HG02884 (cell line): ENCODE data around the gene SYNCRIP.
A peak's percentile ranks its signal among the peaks of the same experiment; 100 is the strongest.
"Not testable (repeated sequence)": the region's sequence is repeated elsewhere in the genome, so short reads cannot be mapped to it uniquely, and the experiment has no call there.

Experiments
- ATAC-seq: cut with Tn5 transposase; IDR thresholded peaks from one replicate; pipeline ENCODE4 v1.9.1; 2021; ENCODE audit warnings: mild to moderate bottlenecking, moderate library complexity; ENCODE audit not compliant: unreplicated experiment

SYNCRIP gene

GRCh38 chr6:85600713-85601313 is 41.9 kb downstream of the SYNCRIP start:
- ATAC-seq: no peak

- ATAC-seq: peak; percentile 7
Measured at GRCh38 chr6:85594197-85594930, 48.3 kb downstream of the SYNCRIP start.

- peak; percentile 85 for ATAC-seq
Measured at GRCh38 chr6:85593438-85594196, 49.1 kb downstream of the SYNCRIP start, which contains the start of gene SNX14. Gene SNX14 (minus strand): TSS chr6:85593858. CDS start chr6:85593718, 140 bp downstream.

GRCh38 chr6:85592033-85592432 is 50.7 kb downstream of the SYNCRIP start:
- no peak for ATAC-seq

- no peak for ATAC-seq
Measured at GRCh38 chr6:85591207-85591606, 51.5 kb downstream of the SYNCRIP start.

- no peak for ATAC-seq
Measured at GRCh38 chr6:85585741-85586140, 56.9 kb downstream of the SYNCRIP start.

GRCh38 chr6:85582832-85583231 is 59.9 kb downstream of the SYNCRIP start:
- not testable (repeated sequence) for ATAC-seq

GRCh38 chr6:85581572-85581971 is 61.1 kb downstream of the SYNCRIP start:
- ATAC-seq: no peak

- peak; percentile 94 for ATAC-seq
Measured at GRCh38 chr6:85580878-85581267, 61.8 kb downstream of the SYNCRIP start.

- no peak for ATAC-seq
Measured at GRCh38 chr6:85580118-85580877, 62.4 kb downstream of the SYNCRIP start.

- ATAC-seq: no peak
Measured at GRCh38 chr6:85579581-85579980, 63.1 kb downstream of the SYNCRIP start.

GRCh38 chr6:85576476-85576875 is 66.2 kb downstream of the SYNCRIP start:
- ATAC-seq: no peak

- ATAC-seq: no peak
Measured at GRCh38 chr6:85574932-85575598, 67.6 kb downstream of the SYNCRIP start.

GRCh38 chr6:85569323-85569722 is 73.4 kb downstream of the SYNCRIP start:
- no peak for ATAC-seq

- no peak for ATAC-seq
Measured at GRCh38 chr6:85568411-85568810, 74.3 kb downstream of the SYNCRIP start.

GRCh38 chr6:85565736-85566135 is 77.0 kb downstream of the SYNCRIP start:
- no peak for ATAC-seq

- ATAC-seq: not testable (repeated sequence)
Measured at GRCh38 chr6:85564223-85564622, 78.5 kb downstream of the SYNCRIP start.
